Mesenchymal stem cell (in vitro differentiated cells and primary cell): ENCODE measurements around the gene POGLUT2.

Experiments used
- DNase-seq: peaks from one replicate; pipeline ENCODE4 v3.0.0-alpha.2; 2013
- H2AFZ ChIP-seq: one replicate; pipeline ENCODE4 v1.6.1; 2013; ENCODE audit warnings: low read depth, mild to moderate bottlenecking, control low read depth, inconsistent platforms, low read length, moderate library complexity
- H2AK5ac ChIP-seq: 2 replicates; pipeline ENCODE4 v1.6.1; 2013; ENCODE audit warnings: low read length, moderate library complexity, mild to moderate bottlenecking, inconsistent platforms; ENCODE audit not compliant: severe bottlenecking
- H2BK120ac ChIP-seq: one replicate; pipeline ENCODE4 v1.6.1; 2013; ENCODE audit warnings: low read depth, mild to moderate bottlenecking, inconsistent platforms, low read length, moderate library complexity
- H2BK12ac ChIP-seq, 2 experiments: one replicate each; pipeline ENCODE4 v1.6.1; 2013; ENCODE audit warnings: inconsistent platforms in 2 of 2, low read length in 2 of 2, mild to moderate bottlenecking in 2 of 2, moderate library complexity in 2 of 2, control low read depth in 1 of 2
- H2BK15ac ChIP-seq: one replicate; pipeline ENCODE4 v1.6.1; 2013; ENCODE audit warnings: mild to moderate bottlenecking, low read depth, inconsistent platforms; ENCODE audit not compliant: poor library complexity, severe bottlenecking
- H2BK5ac ChIP-seq: 2 replicates; pipeline ENCODE4 v1.6.1; 2013; ENCODE audit warnings: low read depth, mild to moderate bottlenecking, low read length, control low read depth, inconsistent platforms; ENCODE audit not compliant: poor library complexity, severe bottlenecking
- H3K14ac ChIP-seq, 2 experiments: one replicate each; pipeline ENCODE4 v1.6.1; 2013; ENCODE audit warnings: inconsistent platforms in 2 of 2, low read length in 2 of 2, control low read depth in 1 of 2, mild to moderate bottlenecking in 1 of 2, moderate library complexity in 1 of 2
- H3K18ac ChIP-seq, 2 experiments: one replicate each; pipeline ENCODE4 v1.6.1; 2013; ENCODE audit warnings: inconsistent platforms in 2 of 2, low read length in 2 of 2, control low read depth in 1 of 2, low read depth in 1 of 2, mild to moderate bottlenecking in 1 of 2
- H3K23ac ChIP-seq, 2 experiments: one replicate each; pipeline ENCODE4 v1.6.1; 2013; ENCODE audit warnings: inconsistent platforms in 2 of 2, low read length in 2 of 2, mild to moderate bottlenecking in 2 of 2, moderate library complexity in 2 of 2, control low read depth in 1 of 2
- H3K27ac ChIP-seq: 2 replicates; pipeline ENCODE4 v1.5.1; 2013; ENCODE audit warnings: mild to moderate bottlenecking, moderate library complexity, low read length, control low read depth, inconsistent platforms; ENCODE audit not compliant: poor library complexity, severe bottlenecking
- H3K27me3 ChIP-seq, 2 experiments: 2 replicates each; pipeline versions ENCODE4 v1.6.1 to v1.7.0; 2013; ENCODE audit warnings: low read length in 2 of 2, mild to moderate bottlenecking in 2 of 2, moderate library complexity in 2 of 2, control low read depth in 1 of 2, inconsistent platforms in 1 of 2; ENCODE audit not compliant: control insufficient read depth in 1 of 2, insufficient read depth in 1 of 2
- H3K36me3 ChIP-seq, 2 experiments: 2 replicates each; pipeline versions ENCODE4 v1.6.1 to v1.7.0; 2013; ENCODE audit warnings: low read length in 2 of 2, control low read depth in 1 of 2, inconsistent platforms in 1 of 2, low read depth in 1 of 2, mild to moderate bottlenecking in 1 of 2; ENCODE audit not compliant: insufficient read depth in 2 of 2, control insufficient read depth in 1 of 2
- H3K4ac ChIP-seq, 2 experiments: one replicate each; pipeline ENCODE4 v1.6.1; 2013; ENCODE audit warnings: inconsistent platforms in 2 of 2, low read length in 2 of 2, mild to moderate bottlenecking in 2 of 2, moderate library complexity in 2 of 2, control low read depth in 1 of 2, low read depth in 1 of 2
- H3K4me1 ChIP-seq: 2 replicates; pipeline ENCODE4 v1.6.1; 2013; ENCODE audit warnings: low read depth, low read length, control low read depth; ENCODE audit not compliant: control insufficient read depth, insufficient read depth
- H3K4me2 ChIP-seq: 2 replicates; pipeline ENCODE4 v1.6.1; 2013; ENCODE audit warnings: low read length, mild to moderate bottlenecking, inconsistent platforms; ENCODE audit not compliant: poor library complexity, severe bottlenecking
- H3K4me3 ChIP-seq, 2 experiments: 2 replicates each; pipeline versions ENCODE4 v1.5.1 to v1.7.0; 2013; ENCODE audit warnings: low read length in 2 of 2, mild to moderate bottlenecking in 2 of 2, control low read depth in 1 of 2, low read depth in 1 of 2; ENCODE audit not compliant: insufficient read depth in 1 of 2
- H3K79me1 ChIP-seq: replicated peaks from 2 replicates; pipeline ENCODE4 v1.6.1; 2013; ENCODE audit warnings: mild to moderate bottlenecking, control low read depth, low read length, inconsistent platforms; ENCODE audit not compliant: poor library complexity, severe bottlenecking
- H3K9ac ChIP-seq: 2 replicates; pipeline ENCODE4 v1.7.0; 2013; ENCODE audit warnings: mild to moderate bottlenecking, low read length, moderate library complexity
- H3K9me3 ChIP-seq: 2 replicates; pipeline ENCODE4 v1.7.0; 2013; ENCODE audit warnings: mild to moderate bottlenecking, low read length; ENCODE audit not compliant: control insufficient read depth
- H4K8ac ChIP-seq: one replicate; pipeline ENCODE4 v1.6.1; 2013; ENCODE audit warnings: inconsistent platforms, mild to moderate bottlenecking, low read length, moderate library complexity
- H4K91ac ChIP-seq: one replicate; pipeline ENCODE4 v1.6.1; 2013; ENCODE audit warnings: mild to moderate bottlenecking, low read length, inconsistent platforms
- WGBS: methylation state at CpG from one replicate; pipeline ENCODE4 v1.1.7; 2013; ENCODE audit warnings: mixed read lengths; 5-methylcytosine and 5-hydroxymethylcytosine counted together

Gene POGLUT2

DNA sequence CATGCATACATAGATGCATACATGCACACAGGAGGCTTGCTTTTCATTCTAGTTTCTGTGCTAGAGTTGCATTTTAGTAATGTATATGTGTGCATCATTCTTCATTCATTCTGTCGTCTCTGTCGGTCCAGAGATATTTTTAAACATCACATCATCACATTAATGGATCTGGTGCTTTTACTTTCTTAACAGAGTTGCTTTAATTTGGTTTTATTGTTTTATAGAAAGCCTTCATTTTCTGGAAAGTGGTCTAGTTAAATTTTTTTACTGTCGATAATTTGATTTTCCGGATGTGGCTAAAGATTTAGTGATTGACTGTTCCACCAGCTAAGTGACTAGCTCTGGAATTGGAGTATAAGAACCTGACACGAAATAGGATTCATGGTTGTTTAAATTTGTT, 17.0 kb upstream of the POGLUT2 start:
- Histone ChIP-seq H2AK5ac (peak overlapping the region; percentile 94), H2BK15ac (no peak overlapping the region), H3K14ac (no peak overlapping the region), H2BK5ac (no peak overlapping the region), H3K4me1 (peaks cover 11% of the 10 kb centered on the region), H3K4me2 (no peak overlapping the region), H3K27ac (peak overlapping the region; percentile 92), H2AFZ (no peak overlapping the region), H3K23ac (no peak overlapping the region), H3K27me3 (no peaks in the 10 kb centered on the region), H2BK12ac (no peak overlapping the region), H3K9me3 (peaks cover 6% of the 10 kb centered on the region), H4K91ac (no peak overlapping the region), H3K4ac (no peak overlapping the region), H4K8ac (no peak overlapping the region), H3K18ac (no peak overlapping the region), H3K79me1 (no peaks in the 10 kb centered on the region), H3K9ac (no peak overlapping the region), H2BK120ac (no peak overlapping the region), H3K4me3 (no peak overlapping the region), H3K36me3 (peaks cover under 1 to 56% of the 10 kb centered on the region in 2 experiments)
- 100% methylated on average over 3 of the region's 5 CpGs for WGBS
- no peak for DNase-seq

DNA sequence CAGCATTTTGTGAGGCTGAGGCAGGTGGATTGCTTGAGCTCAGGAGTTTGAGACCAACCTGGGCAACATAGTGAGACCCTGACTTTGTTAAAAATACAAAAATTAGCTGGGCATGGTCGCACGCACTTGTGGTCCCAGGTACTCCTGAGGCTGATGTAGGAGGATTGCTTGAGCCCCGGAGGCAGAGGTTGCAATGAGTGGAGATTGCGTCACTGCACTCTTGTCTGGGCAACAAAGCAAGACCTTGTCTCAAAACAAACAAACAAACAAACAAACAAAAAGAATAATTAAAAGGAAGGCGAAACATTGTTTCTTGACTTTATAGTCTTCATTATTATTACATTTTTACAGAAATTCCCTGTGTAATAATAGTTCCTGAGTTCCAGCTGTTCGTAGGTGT, 16.0 kb upstream of the POGLUT2 start:
- H3K23ac ChIP-seq = no peak overlapping the region
- no peak overlapping the region for H3K4me2 ChIP-seq
- H2BK12ac ChIP-seq = no peak overlapping the region
- DNase-seq = no peak
- peaks cover 5 to 60% of the 10 kb centered on the region in 2 experiments for H3K36me3 ChIP-seq
- H3K4me1 ChIP-seq = peaks cover 9% of the 10 kb centered on the region
- H2BK120ac ChIP-seq = no peak overlapping the region
- H3K79me1 ChIP-seq = no peaks in the 10 kb centered on the region
- H4K8ac ChIP-seq = no peak overlapping the region
- H2AK5ac ChIP-seq = peak overlapping the region; percentile 95
- no peak overlapping the region for H2BK15ac ChIP-seq
- peak overlapping the region; percentile 10 for H2BK5ac ChIP-seq
- peaks cover 13% of the 10 kb centered on the region for H3K9me3 ChIP-seq
- no peak overlapping the region for H3K14ac ChIP-seq
- H3K27me3 ChIP-seq = no peaks in the 10 kb centered on the region
- H3K4ac ChIP-seq = no peak overlapping the region
- H4K91ac ChIP-seq = no peak overlapping the region
- no peak overlapping the region for H2AFZ ChIP-seq
- H3K27ac ChIP-seq = peak overlapping the region; percentile 41
- WGBS = 96% methylated on average over 4 of the region's 6 CpGs
- H3K18ac ChIP-seq = no peak overlapping the region
- no peak overlapping the region for H3K9ac ChIP-seq
- no peak overlapping the region for H3K4me3 ChIP-seq

GRCh38 chr13:102814025-102814607, 15.3 kb upstream of the POGLUT2 start:
- no peaks in the 10 kb centered on the region for H3K79me1 ChIP-seq
- H4K8ac ChIP-seq = no peak overlapping the region
- no peak overlapping the region for H3K9ac ChIP-seq
- no peak overlapping the region for H3K18ac ChIP-seq
- no peak for DNase-seq
- no peak overlapping the region for H2AFZ ChIP-seq
- peaks cover 13% of the 10 kb centered on the region for H3K9me3 ChIP-seq
- no peak overlapping the region for H2BK5ac ChIP-seq
- 95% methylated on average over 7 of the region's 7 CpGs for WGBS
- no peak overlapping the region for H3K4me3 ChIP-seq
- no peak overlapping the region for H3K14ac ChIP-seq
- H3K4me2 ChIP-seq = no peak overlapping the region
- peak overlapping the region; percentile 63 for H3K27ac ChIP-seq
- H3K4ac ChIP-seq = no peak overlapping the region
- H3K23ac ChIP-seq = no peak overlapping the region
- peaks cover 7 to 59% of the 10 kb centered on the region in 2 experiments for H3K36me3 ChIP-seq
- peak overlapping the region; percentile 91 for H2AK5ac ChIP-seq
- H3K4me1 ChIP-seq = peaks cover 8% of the 10 kb centered on the region
- H2BK12ac ChIP-seq = no peak overlapping the region
- H3K27me3 ChIP-seq = no peaks in the 10 kb centered on the region
- no peak overlapping the region for H2BK120ac ChIP-seq
- no peak overlapping the region for H4K91ac ChIP-seq
- no peak overlapping the region for H2BK15ac ChIP-seq

DNA sequence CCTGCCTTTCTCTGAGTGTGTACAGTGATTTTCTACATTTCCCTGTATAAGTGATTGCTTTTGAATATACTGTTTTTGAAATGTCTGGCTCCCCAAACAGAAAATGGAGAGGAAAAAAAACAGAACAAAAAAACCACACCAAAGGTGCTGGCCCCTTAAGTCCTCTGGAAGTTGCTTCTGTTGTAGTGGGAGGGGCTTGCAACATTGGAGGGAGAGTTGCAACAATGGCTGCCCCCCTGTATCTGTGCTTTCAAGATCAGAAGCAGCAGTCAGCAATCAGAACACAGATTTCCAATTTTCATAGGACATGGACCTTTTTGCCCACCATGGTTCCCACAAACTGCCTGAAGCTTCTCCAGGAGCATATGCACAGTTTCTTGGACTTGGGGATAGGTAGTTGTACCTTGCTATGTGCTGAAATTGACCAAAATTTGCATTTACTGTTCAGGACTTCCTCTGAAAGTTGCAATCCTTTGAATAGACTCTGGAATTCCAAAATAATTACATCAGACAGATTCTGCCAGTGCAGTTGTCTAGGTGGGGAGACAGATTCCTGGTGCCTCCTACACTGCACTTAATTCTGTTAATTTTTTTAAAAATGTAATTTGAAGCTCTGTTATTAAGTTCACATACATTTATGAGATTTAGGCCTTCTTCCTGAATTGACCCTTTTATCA, 14.0 kb upstream of the POGLUT2 start:
- H3K4me3 ChIP-seq = no peak overlapping the region

More for the DNA sequence above, 14.0 kb upstream of the POGLUT2 start:
- no peaks in the 10 kb centered on the region for H3K79me1 ChIP-seq
- H4K8ac ChIP-seq = peak overlapping the region; percentile 3
- peak overlapping the region; percentile 8 for H3K9ac ChIP-seq
- H2BK12ac ChIP-seq = no peak overlapping the region
- peak overlapping the region; percentile 65 for H3K4me2 ChIP-seq
- peak overlapping the region; percentile 93 for H3K27ac ChIP-seq
- DNase-seq = peak; percentile 33
- no peak overlapping the region for H3K4ac ChIP-seq
- peaks cover 8% of the 10 kb centered on the region for H3K4me1 ChIP-seq
- H2BK15ac ChIP-seq = no peak overlapping the region
- no peak overlapping the region for H4K91ac ChIP-seq
- peaks cover 13% of the 10 kb centered on the region for H3K9me3 ChIP-seq
- H3K27me3 ChIP-seq = no peaks in the 10 kb centered on the region
- H2AK5ac ChIP-seq = peak overlapping the region; percentile 76
- H2AFZ ChIP-seq = peak overlapping the region; percentile 82
- H3K14ac ChIP-seq = no peak overlapping the region
- H3K23ac ChIP-seq = no peak overlapping the region
- H3K36me3 ChIP-seq = peaks cover 7 to 50% of the 10 kb centered on the region in 2 experiments
- no peak overlapping the region for H3K18ac ChIP-seq
- H2BK120ac ChIP-seq = no peak overlapping the region
- peak overlapping the region; percentile 91 for H2BK5ac ChIP-seq
